HUES6 (cell line): Measurements from ENCODE around the gene DPP10.

Source experiments
- H3K27ac ChIP-seq: 2 replicates; pipeline ENCODE4 v1.7.0; 2013; ENCODE audit warnings: low read depth, mild to moderate bottlenecking, low read length, inconsistent platforms
- H3K27me3 ChIP-seq: 2 replicates; pipeline ENCODE4 v1.6.1; 2013; ENCODE audit warnings: low read length; ENCODE audit not compliant: control insufficient read depth, insufficient read depth
- H3K36me3 ChIP-seq: 2 replicates; pipeline ENCODE4 v1.6.1; 2013; ENCODE audit warnings: low read length; ENCODE audit not compliant: control insufficient read depth, insufficient read depth
- H3K4me1 ChIP-seq: 2 replicates; pipeline ENCODE4 v1.6.1; 2013; ENCODE audit warnings: low read length; ENCODE audit not compliant: control insufficient read depth, insufficient read depth
- H3K4me3 ChIP-seq: 2 replicates; pipeline ENCODE4 v1.5.1; 2013; ENCODE audit warnings: low read depth, low read length
- H3K9ac ChIP-seq: one replicate; pipeline ENCODE4 v1.6.1; 2013; ENCODE audit warnings: mild to moderate bottlenecking, low read length
- H3K9me3 ChIP-seq: 2 replicates; pipeline ENCODE4 v1.6.1; 2013; ENCODE audit warnings: low read depth, low read length; ENCODE audit not compliant: control insufficient read depth, insufficient read depth

DPP10 gene

GRCh38 chr2:115574667-115575066 lies 1132.2 kb downstream of the DPP10 start:
- no peak overlapping the region for H3K9ac ChIP-seq
- H3K27me3 ChIP-seq: no peaks in the 10 kb centered on the region
- no peak overlapping the region for H3K27ac ChIP-seq
- H3K4me3 ChIP-seq: no peak overlapping the region
- H3K36me3 ChIP-seq: no peaks in the 10 kb centered on the region
- H3K9me3 ChIP-seq: no peaks in the 10 kb centered on the region
- no peaks in the 10 kb centered on the region for H3K4me1 ChIP-seq

- H3K9me3 ChIP-seq: no peaks in the 10 kb centered on the region
- no peak overlapping the region for H3K27ac ChIP-seq
- no peaks in the 10 kb centered on the region for H3K4me1 ChIP-seq
- H3K36me3 ChIP-seq: no peaks in the 10 kb centered on the region
- no peaks in the 10 kb centered on the region for H3K27me3 ChIP-seq
- no peak overlapping the region for H3K4me3 ChIP-seq
- no peak overlapping the region for H3K9ac ChIP-seq
Observed at GRCh38 chr2:115580784-115581183, 1138.3 kb downstream of the DPP10 start.

GRCh38 chr2:115584507-115584906 lies 1142.1 kb downstream of the DPP10 start:
- no peaks in the 10 kb centered on the region for H3K36me3 ChIP-seq
- no peaks in the 10 kb centered on the region for H3K4me1 ChIP-seq
- H3K27me3 ChIP-seq: no peaks in the 10 kb centered on the region
- H3K9ac ChIP-seq: no peak overlapping the region
- no peak overlapping the region for H3K4me3 ChIP-seq
- H3K27ac ChIP-seq: no peak overlapping the region
- H3K9me3 ChIP-seq: no peaks in the 10 kb centered on the region

GRCh38 chr2:115596659-115597375 lies 1154.4 kb downstream of the DPP10 start:
- H3K27ac ChIP-seq: peak overlapping the region; percentile 91
- H3K4me1 ChIP-seq: peaks cover 35% of the 10 kb centered on the region
- peak overlapping the region; percentile 33 for H3K4me3 ChIP-seq
- peak overlapping the region; percentile 50 for H3K9ac ChIP-seq
- H3K36me3 ChIP-seq: no peaks in the 10 kb centered on the region
- H3K9me3 ChIP-seq: peaks cover 17% of the 10 kb centered on the region
- no peaks in the 10 kb centered on the region for H3K27me3 ChIP-seq

GRCh38 chr2:115603285-115603684 lies 1160.8 kb downstream of the DPP10 start:
- no peak overlapping the region for H3K9ac ChIP-seq
- no peaks in the 10 kb centered on the region for H3K36me3 ChIP-seq
- H3K4me3 ChIP-seq: no peak overlapping the region
- H3K4me1 ChIP-seq: peaks cover 15% of the 10 kb centered on the region; the same call in 1 of the 2 replicates
- H3K27ac ChIP-seq: no peak overlapping the region
- H3K9me3 ChIP-seq: no peaks in the 10 kb centered on the region
- no peaks in the 10 kb centered on the region for H3K27me3 ChIP-seq

- Histone ChIP-seq H3K4me3 (no peak overlapping the region), H3K27ac (no peak overlapping the region), H3K4me1 (peaks cover 5% of the 10 kb centered on the region; the same call in 1 of the 2 replicates), H3K27me3 (no peaks in the 10 kb centered on the region), H3K36me3 (no peaks in the 10 kb centered on the region), H3K9ac (no peak overlapping the region), H3K9me3 (no peaks in the 10 kb centered on the region)
Observed at GRCh38 chr2:115606350-115606749, 1163.9 kb downstream of the DPP10 start.

GRCh38 chr2:115609978-115610377 lies 1167.5 kb downstream of the DPP10 start:
- no peaks in the 10 kb centered on the region for H3K9me3 ChIP-seq
- no peak overlapping the region for H3K27ac ChIP-seq
- H3K27me3 ChIP-seq: no peaks in the 10 kb centered on the region
- no peak overlapping the region for H3K4me3 ChIP-seq
- H3K9ac ChIP-seq: no peak overlapping the region
- no peaks in the 10 kb centered on the region for H3K4me1 ChIP-seq
- H3K36me3 ChIP-seq: no peaks in the 10 kb centered on the region

- no peak overlapping the region for H3K9ac ChIP-seq
- no peak overlapping the region for H3K4me3 ChIP-seq
- H3K27me3 ChIP-seq: no peaks in the 10 kb centered on the region
- no peak overlapping the region for H3K27ac ChIP-seq
- H3K36me3 ChIP-seq: no peaks in the 10 kb centered on the region
- H3K4me1 ChIP-seq: no peaks in the 10 kb centered on the region
- no peaks in the 10 kb centered on the region for H3K9me3 ChIP-seq
Observed at GRCh38 chr2:115610888-115611287, 1168.4 kb downstream of the DPP10 start.

GRCh38 chr2:115624332-115624731 lies 1181.9 kb downstream of the DPP10 start:
- Histone ChIP-seq H3K27ac (no peak overlapping the region), H3K9me3 (no peaks in the 10 kb centered on the region), H3K9ac (no peak overlapping the region), H3K27me3 (no peaks in the 10 kb centered on the region), H3K4me1 (no peaks in the 10 kb centered on the region), H3K36me3 (no peaks in the 10 kb centered on the region), H3K4me3 (no peak overlapping the region)

GRCh38 chr2:115634578-115634977 lies 1192.1 kb downstream of the DPP10 start:
- H3K9me3 ChIP-seq: peaks cover 12% of the 10 kb centered on the region
- no peak overlapping the region for H3K9ac ChIP-seq
- no peak overlapping the region for H3K27ac ChIP-seq
- no peak overlapping the region for H3K4me3 ChIP-seq
- no peaks in the 10 kb centered on the region for H3K4me1 ChIP-seq
- H3K27me3 ChIP-seq: no peaks in the 10 kb centered on the region
- no peaks in the 10 kb centered on the region for H3K36me3 ChIP-seq

- H3K9me3 ChIP-seq: peaks cover 12% of the 10 kb centered on the region
- no peaks in the 10 kb centered on the region for H3K36me3 ChIP-seq
- no peak overlapping the region for H3K4me3 ChIP-seq
- H3K4me1 ChIP-seq: no peaks in the 10 kb centered on the region
- no peaks in the 10 kb centered on the region for H3K27me3 ChIP-seq
- no peak overlapping the region for H3K27ac ChIP-seq
- no peak overlapping the region for H3K9ac ChIP-seq
Observed at GRCh38 chr2:115635430-115635829, 1193.0 kb downstream of the DPP10 start.
